Pancreas (tissue), 10 donors: Measurements from ENCODE around the gene MTUS2. TPM values are rescaled to one million over a fixed set of nuclear protein-coding genes. Genes with fewer than 3 reads are reported as not detected.
"Not testable (repeated sequence)": the region's sequence is repeated elsewhere in the genome, so short reads cannot be mapped to it uniquely, and the experiment has no call there.

ENCODE experiments used
- ATAC-seq, 4 donors: fragments of 200-7000 bp; cut with Tn5 transposase; one replicate each; pipeline versions ENCODE4 v1.8.0 to v1.9.1; 2020; ENCODE audit warnings: mild to moderate bottlenecking in 4 of 4, moderate library complexity in 4 of 4
- DNase-seq, 6 donors: peaks; one replicate each; pipeline ENCODE4 v3.0.0-alpha.2; 2020
- FAIRE-seq: peaks from 2 replicates; lab custom pipeline; 2012; peaks lifted over from hg19 to GRCh38; lab: Jason Lieb, UNC
- H3K27ac ChIP-seq, 4 donors: fragments of 200-600 bp; sonication (generic); 1 replicate in 3 of 4; 2 replicates in 1 of 4; pipeline versions ENCODE4 v1.5.0 to v1.8.0; 2020
- H3K27me3 ChIP-seq, 4 donors: fragments of 200-600 bp; one replicate each; pipeline ENCODE4 v1.8.0; 2021
- H3K36me3 ChIP-seq, 3 donors: fragments of 200-600 bp; sonication (generic) in 1 of 3; one replicate each; pipeline versions ENCODE4 v1.5.0 to v1.8.0; 2020 to 2021
- H3K4me1 ChIP-seq, 3 donors: fragments of 200-600 bp; one replicate each; pipeline ENCODE4 v1.8.0; 2021
- H3K4me3 ChIP-seq, 4 donors: fragments of 200-600 bp; sonication (generic) in 2 of 4; one replicate each; pipeline versions ENCODE4 v1.5.0 to v1.8.0; 2020 to 2021
- H3K9me3 ChIP-seq, 4 donors: fragments of 200-600 bp; one replicate each; pipeline ENCODE4 v1.8.0; 2021
- WGBS, 2 donors: extraction: QIAGEN DNeasy Blood & Tissue Kit; methylation state at CpG; one replicate each; pipeline ENCODE4 v1.1.7; 2013; 5-methylcytosine and 5-hydroxymethylcytosine counted together
- intact Hi-C, 3 donors: fragments of 100-400 bp; cut with DNase I; formaldehyde crosslinking; loops; one replicate each; pipeline versions ENCODE4 v1.11.1 to v1.14.2; 2022
- polyA plus RNA-seq, 2 donors: library from polyadenylated mRNA; stranded (reverse); fragments of 200-250 nt; gene quantifications; one replicate each; pipeline ENCODE4 v1.2.3, GENCODE V29; 2013
- total RNA-seq, 6 donors: library from RNA; stranded (reverse); fragmentation: NEBNext Ultra II Directional in 4 of 6; extraction: Animal tissue kit (Norgen Biotek cat#: 25700) in 4 of 6; gene quantifications; one replicate each; pipeline versions ENCODE4 v1.2.1 to v1.2.4, GENCODE V29; 2021 to 2023
- TF ChIP-seq, protein P1 (sequence below), 4 donors: fragments of 200-600 bp; sonication (generic) in 3 of 4; IDR thresholded peaks; one replicate each; pipeline versions ENCODE4 v1.5.0 to v1.8.0; 2021; ENCODE audit warnings: antibody characterized with exemption in 4 of 4
- donor health status: healthy with polysubstance abuse.
- donor health status: DM: no; HTN: no; CAD: no; lungs with moderate emphysema.
- donor health status: DM: no; HTN: no; CAD: no.
- donor health status: control.
- donor health status: control.
- donor health status: Bipolar disorder and iron deficiency.
- donor health status: DM: yes; HTN: yes; CAD: no.
- donor health status: DM: no; HTN: no; CAD: no.
- donor health status: DM: no; HTN: no; CAD: no.
- donor health status: DM: yes; HTN: yes; CAD: no.

Gene MTUS2
- total and polyA plus RNA-seq, 8 donors, result 2.2 to 9.0 (median 4.8) TPM

DNA sequence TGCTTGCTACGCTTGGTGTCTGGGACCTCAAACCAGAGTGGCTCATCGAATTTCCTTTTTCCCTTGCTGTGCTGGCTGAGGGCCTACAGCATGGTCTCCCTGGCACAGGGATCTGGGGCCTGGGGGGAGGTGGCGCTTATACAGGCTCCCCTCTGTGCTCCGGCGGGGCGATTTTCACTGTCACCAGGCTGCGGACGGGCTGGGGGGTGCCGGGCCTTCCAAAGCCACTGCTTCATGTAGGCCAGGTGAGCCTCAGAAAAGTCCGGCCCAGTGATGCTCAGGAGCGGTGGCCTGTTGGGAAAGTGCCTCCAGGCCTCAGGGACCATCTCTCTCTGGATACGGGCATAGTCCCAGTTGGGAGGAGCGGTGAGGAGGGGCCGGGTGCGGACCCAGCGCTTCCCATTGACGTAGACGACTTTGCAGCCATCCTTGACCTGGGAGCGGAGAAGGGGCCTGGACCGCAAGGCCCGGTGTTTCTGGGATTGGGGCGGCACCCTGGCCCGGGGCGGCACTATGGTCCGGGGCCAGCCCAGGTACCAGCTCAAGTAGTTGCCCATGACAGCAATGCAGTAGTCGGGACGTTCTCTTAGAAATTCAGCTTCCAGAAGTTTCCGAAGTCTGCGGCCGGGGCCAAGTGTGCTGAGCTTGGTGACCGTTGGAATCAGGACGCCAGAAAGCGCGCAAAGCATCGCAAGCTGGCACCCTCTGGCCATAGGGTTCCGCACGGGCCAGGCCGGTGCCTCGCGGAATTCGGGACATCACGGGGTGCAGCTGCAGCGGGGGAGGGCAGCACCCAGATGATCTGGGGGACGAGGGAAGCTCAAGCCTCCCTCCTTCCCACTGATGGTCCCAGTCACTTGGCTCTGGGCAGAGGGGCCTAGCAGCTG, 519.5 kb downstream of the MTUS2 start:
- Histone ChIP-seq H3K36me3 (no peaks in the 10 kb centered on the region), H3K9me3 (no peaks in the 10 kb centered on the region), H3K27ac (no peak overlapping the region), H3K4me1 (no peaks in the 10 kb centered on the region), H3K4me3 (no peak overlapping the region), H3K27me3 (no peaks in the 10 kb centered on the region)
- TF ChIP-seq, protein P1, sequence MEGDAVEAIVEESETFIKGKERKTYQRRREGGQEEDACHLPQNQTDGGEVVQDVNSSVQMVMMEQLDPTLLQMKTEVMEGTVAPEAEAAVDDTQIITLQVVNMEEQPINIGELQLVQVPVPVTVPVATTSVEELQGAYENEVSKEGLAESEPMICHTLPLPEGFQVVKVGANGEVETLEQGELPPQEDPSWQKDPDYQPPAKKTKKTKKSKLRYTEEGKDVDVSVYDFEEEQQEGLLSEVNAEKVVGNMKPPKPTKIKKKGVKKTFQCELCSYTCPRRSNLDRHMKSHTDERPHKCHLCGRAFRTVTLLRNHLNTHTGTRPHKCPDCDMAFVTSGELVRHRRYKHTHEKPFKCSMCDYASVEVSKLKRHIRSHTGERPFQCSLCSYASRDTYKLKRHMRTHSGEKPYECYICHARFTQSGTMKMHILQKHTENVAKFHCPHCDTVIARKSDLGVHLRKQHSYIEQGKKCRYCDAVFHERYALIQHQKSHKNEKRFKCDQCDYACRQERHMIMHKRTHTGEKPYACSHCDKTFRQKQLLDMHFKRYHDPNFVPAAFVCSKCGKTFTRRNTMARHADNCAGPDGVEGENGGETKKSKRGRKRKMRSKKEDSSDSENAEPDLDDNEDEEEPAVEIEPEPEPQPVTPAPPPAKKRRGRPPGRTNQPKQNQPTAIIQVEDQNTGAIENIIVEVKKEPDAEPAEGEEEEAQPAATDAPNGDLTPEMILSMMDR (IDR thresholded peaks at IDR 0.05), result no peak
- ATAC-seq (no peak), FAIRE-seq (no peak), DNase-seq (peak in 1 of 6 donors; percentile 59)
- 73 to 91% methylated on average over 44 of the region's 44 CpGs for WGBS, 2 donors
- intact Hi-C loops, result no loop called here

DNA sequence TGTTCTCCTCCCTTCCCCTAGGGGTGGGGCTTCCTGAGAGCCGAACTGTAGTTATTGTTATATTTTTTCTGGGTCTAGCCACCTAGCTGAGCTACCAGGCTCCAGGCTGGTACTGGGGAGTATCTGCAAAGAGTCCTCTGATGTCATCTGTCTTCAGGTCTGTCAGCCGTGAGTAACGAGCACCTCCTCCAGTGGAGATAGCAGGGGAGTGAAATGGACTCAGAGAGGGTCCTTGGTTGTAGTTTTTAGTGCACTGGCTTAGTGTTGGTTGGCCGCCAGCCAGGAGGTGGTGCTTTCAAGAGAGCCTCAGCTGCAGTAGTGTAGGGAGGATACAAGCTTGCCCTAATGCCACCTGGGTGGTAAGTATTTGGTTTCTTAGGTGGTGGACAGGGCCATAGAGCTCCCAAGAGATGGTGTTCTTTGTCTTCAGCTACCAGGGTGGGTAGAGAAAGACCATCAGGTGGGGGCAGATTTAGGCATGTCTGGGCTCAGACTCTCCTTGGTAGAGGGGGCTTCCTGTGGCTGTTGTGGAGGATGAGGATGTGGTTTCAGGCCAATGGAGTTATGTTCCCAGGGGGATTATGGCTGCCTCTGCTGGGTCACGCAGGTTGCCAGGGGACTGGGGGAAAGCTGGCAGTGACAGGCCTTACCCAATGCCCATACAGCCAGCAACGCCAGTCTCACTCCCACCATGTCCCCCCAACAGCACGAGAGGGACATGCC, 525.9 kb downstream of the MTUS2 start:
- not testable (repeated sequence) for DNase-seq, H3K36me3 ChIP-seq, ATAC-seq, H3K4me1 ChIP-seq, H3K27me3 ChIP-seq, H3K9me3 ChIP-seq, H3K27ac ChIP-seq, H3K4me3 ChIP-seq, FAIRE-seq
- intact Hi-C loops, result loop anchor here in 1 of 3 donors (5.0 kb wide), 1 partner anchor 134 kb away; no protein-coding TSS in a partner anchor
- 40 to 61% methylated on average over 7 of the region's 7 CpGs for WGBS, 2 donors

DNA sequence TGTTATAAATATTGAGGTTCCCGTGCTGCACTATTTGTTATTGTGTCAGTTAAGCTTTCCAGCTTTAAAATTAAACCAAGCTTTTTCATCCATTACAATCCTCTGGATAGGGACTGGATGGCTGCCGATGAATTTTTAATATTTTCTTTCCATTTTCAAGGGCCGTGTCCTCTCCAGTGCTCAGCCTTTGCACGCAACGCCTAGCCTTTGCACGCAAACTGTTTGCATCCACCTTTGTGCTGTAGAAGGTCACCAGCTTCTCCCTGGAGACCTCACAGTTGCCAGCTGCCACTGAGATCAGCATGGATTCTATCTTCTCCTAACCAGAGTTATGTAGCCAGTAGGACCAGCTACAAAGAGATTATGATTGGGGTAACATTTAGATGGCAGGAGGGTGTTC, 534.9 kb downstream of the MTUS2 start:
- H3K36me3 ChIP-seq, result no peaks in the 10 kb centered on the region
- DNase-seq, result no peak
- TF ChIP-seq, protein P1 (IDR thresholded peaks at IDR 0.05), result no peak
- H3K4me3 ChIP-seq, result no peak overlapping the region
- ATAC-seq, result no peak
- no peaks in the 10 kb centered on the region for H3K9me3 ChIP-seq
- no peak for FAIRE-seq
- 75 to 81% methylated on average over 6 of the region's 6 CpGs for WGBS, 2 donors
- no peaks in the 10 kb centered on the region for H3K4me1 ChIP-seq
- no peak overlapping the region for H3K27ac ChIP-seq
- intact Hi-C loops, result no loop called here
- no peaks in the 10 kb centered on the region for H3K27me3 ChIP-seq

GRCh38 chr13:29359181-29359580, 539.0 kb downstream of the MTUS2 start:
- intact Hi-C loops, result no loop called here
- Histone ChIP-seq H3K27me3 (no peaks in the 10 kb centered on the region), H3K4me3 (no peak overlapping the region), H3K4me1 (no peaks in the 10 kb centered on the region), H3K9me3 (no peaks in the 10 kb centered on the region), H3K36me3 (no peaks in the 10 kb centered on the region), H3K27ac (no peak overlapping the region)
- DNase-seq (no peak), FAIRE-seq (no peak), ATAC-seq (no peak)
- WGBS, 2 donors, result 82 to 85% methylated on average over 19 of the region's 19 CpGs
- TF ChIP-seq, protein P1 (IDR thresholded peaks at IDR 0.05), result no peak

GRCh38 chr13:29361716-29362115, 541.6 kb downstream of the MTUS2 start:
- FAIRE-seq (no peak), ATAC-seq (no peak), DNase-seq (no peak)
- TF ChIP-seq, protein P1 (IDR thresholded peaks at IDR 0.05), result no peak
- intact Hi-C loops, result loop anchor here in 1 of 3 donors (10.0 kb wide), 1 partner anchor 547 kb away; no protein-coding TSS in a partner anchor
- no peaks in the 10 kb centered on the region for H3K9me3 ChIP-seq
- no peaks in the 10 kb centered on the region for H3K36me3 ChIP-seq
- no peak overlapping the region for H3K4me3 ChIP-seq
- H3K27me3 ChIP-seq, result no peaks in the 10 kb centered on the region
- H3K27ac ChIP-seq, result no peak overlapping the region
- WGBS, 2 donors, result 59% methylated on average over 3 of the region's 3 CpGs
- H3K4me1 ChIP-seq, result no peaks in the 10 kb centered on the region
